Ishikawa (cell line): ENCODE measurements around the gene COL18A1.

Experiments used
- EP300 ChIP-seq: IDR thresholded peaks from 2 replicates; pipeline ENCODE4 v1.6.1; 2012; ENCODE audit warnings: borderline replicate concordance
- MAX ChIP-seq: IDR thresholded peaks from 2 replicates; pipeline ENCODE4 v1.6.1; 2012
- REST ChIP-seq: IDR thresholded peaks from 2 replicates; pipeline ENCODE4 v1.6.1; 2012; ENCODE audit warnings: low read depth, mild to moderate bottlenecking
- TAF1 ChIP-seq: IDR thresholded peaks from 2 replicates; pipeline ENCODE4 v1.6.1; 2012; ENCODE audit warnings: low read depth, mild to moderate bottlenecking
- YY1 ChIP-seq: IDR thresholded peaks from 2 replicates; pipeline ENCODE4 v1.6.1; 2012; ENCODE audit warnings: low read depth

GRCh38 chr21:45510466-45510955 is 105.5 kb downstream of the COL18A1 start:
- TF ChIP-seq MAX: no peak
- no peak for TF ChIP-seq EP300
- no peak for TF ChIP-seq TAF1
- no peak for TF ChIP-seq YY1
- no peak for TF ChIP-seq REST
